ENCODE data around the gene MACROH2A1.

DNA sequence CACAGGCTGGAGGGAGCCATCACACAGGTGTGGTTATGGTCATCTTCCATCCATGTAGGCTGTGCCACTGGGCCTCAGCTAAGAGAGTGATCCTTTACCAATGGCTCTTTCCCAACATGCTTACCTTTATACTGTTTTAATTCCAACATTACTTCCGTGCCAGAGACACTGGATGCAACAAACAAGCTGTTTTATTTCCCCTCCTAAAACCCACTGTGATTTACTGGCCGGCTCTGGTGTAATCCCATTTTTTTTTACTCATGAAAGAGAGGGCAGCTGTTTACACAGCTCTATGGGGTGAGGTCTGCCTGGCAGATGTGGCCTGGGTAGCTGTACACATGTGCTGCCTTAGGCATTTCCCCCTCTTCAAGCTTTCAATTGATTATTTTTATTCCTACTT is 58.5 kb downstream of the MACROH2A1 start:
- TF ChIP-seq, protein P1, sequence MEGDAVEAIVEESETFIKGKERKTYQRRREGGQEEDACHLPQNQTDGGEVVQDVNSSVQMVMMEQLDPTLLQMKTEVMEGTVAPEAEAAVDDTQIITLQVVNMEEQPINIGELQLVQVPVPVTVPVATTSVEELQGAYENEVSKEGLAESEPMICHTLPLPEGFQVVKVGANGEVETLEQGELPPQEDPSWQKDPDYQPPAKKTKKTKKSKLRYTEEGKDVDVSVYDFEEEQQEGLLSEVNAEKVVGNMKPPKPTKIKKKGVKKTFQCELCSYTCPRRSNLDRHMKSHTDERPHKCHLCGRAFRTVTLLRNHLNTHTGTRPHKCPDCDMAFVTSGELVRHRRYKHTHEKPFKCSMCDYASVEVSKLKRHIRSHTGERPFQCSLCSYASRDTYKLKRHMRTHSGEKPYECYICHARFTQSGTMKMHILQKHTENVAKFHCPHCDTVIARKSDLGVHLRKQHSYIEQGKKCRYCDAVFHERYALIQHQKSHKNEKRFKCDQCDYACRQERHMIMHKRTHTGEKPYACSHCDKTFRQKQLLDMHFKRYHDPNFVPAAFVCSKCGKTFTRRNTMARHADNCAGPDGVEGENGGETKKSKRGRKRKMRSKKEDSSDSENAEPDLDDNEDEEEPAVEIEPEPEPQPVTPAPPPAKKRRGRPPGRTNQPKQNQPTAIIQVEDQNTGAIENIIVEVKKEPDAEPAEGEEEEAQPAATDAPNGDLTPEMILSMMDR (IDR thresholded peaks at IDR 0.05), result no peak
- no peak for TF ChIP-seq EP300 (IDR thresholded peaks at IDR 0.05)
